Measurements from ENCODE around the gene TBCA.

Gene TBCA

DNA sequence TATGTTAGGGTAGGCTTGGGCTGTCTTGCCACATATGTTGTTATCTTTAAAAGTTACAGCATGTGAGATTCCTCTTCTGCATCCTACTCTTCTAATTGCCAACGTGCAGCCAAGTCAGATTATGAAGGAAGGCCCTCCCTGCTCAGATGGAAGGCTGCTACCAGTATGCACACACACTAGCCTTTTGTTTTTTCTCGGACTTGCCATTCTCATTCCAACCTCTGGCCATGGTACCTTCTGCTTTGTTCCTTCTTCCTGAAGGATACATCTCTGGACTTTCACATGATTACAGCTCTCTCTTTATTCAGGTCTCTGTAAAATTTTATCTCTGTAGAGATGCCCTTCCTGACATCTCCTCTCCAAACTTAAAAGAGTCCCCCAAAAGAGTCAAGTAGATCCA, 124.8 kb downstream of the TBCA start:
- peaks cover 61% of the 10 kb centered on the region for H3K27me3 Mint-ChIP-seq (ENCODE audit: low read depth)
- H3K36me3 Mint-ChIP-seq (ENCODE audit: low read depth): no peaks in the 10 kb centered on the region
- no peaks in the 10 kb centered on the region for H3K4me1 Mint-ChIP-seq (ENCODE audit: low read depth)
- H3K4me3 Mint-ChIP-seq: no peak overlapping the region
- no peak for DNase-seq (ENCODE audit: low spot score)
- H3K9me3 Mint-ChIP-seq: no peaks in the 10 kb centered on the region
- H3K27ac Mint-ChIP-seq: no peak overlapping the region

DNA sequence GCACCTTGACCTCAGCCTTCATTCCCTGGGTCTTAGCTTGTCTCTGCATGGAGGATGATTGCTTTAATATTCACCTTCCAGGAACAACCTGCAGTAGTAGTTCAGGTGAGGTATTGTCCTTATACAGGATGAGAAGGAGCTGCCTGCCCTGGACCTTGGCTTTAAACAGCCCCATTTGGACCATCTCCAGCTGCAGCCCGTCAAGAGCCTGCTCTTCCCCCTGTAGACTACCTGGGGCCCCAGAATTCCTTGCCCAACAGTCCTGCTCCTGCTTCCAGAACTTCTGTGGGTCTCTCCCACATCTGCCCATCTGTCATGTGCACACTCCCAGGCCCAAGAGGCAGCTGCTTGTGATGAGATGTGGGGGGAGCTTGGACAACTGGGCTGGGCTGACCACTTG, 125.5 kb downstream of the TBCA start:
- H3K4me1 Mint-ChIP-seq (ENCODE audit: low read depth): peaks cover 3% of the 10 kb centered on the region
- H3K27ac Mint-ChIP-seq: no peak overlapping the region
- H3K9me3 Mint-ChIP-seq: no peaks in the 10 kb centered on the region
- DNase-seq (ENCODE audit: low spot score): no peak
- no peaks in the 10 kb centered on the region for H3K36me3 Mint-ChIP-seq (ENCODE audit: low read depth)
- peaks cover 62% of the 10 kb centered on the region for H3K27me3 Mint-ChIP-seq (ENCODE audit: low read depth)
- H3K4me3 Mint-ChIP-seq: no peak overlapping the region

- H3K36me3 Mint-ChIP-seq (ENCODE audit: low read depth): peaks cover 1% of the 10 kb centered on the region
- H3K9me3 Mint-ChIP-seq: no peaks in the 10 kb centered on the region
- H3K4me3 Mint-ChIP-seq: no peak overlapping the region
- peaks cover 5% of the 10 kb centered on the region for H3K4me1 Mint-ChIP-seq (ENCODE audit: low read depth)
- peaks cover 64% of the 10 kb centered on the region for H3K27me3 Mint-ChIP-seq (ENCODE audit: low read depth)
- no peak for DNase-seq (ENCODE audit: low spot score)
- no peak overlapping the region for H3K27ac Mint-ChIP-seq
Observed at GRCh38 chr5:77649776-77650175, 126.4 kb downstream of the TBCA start.

DNA sequence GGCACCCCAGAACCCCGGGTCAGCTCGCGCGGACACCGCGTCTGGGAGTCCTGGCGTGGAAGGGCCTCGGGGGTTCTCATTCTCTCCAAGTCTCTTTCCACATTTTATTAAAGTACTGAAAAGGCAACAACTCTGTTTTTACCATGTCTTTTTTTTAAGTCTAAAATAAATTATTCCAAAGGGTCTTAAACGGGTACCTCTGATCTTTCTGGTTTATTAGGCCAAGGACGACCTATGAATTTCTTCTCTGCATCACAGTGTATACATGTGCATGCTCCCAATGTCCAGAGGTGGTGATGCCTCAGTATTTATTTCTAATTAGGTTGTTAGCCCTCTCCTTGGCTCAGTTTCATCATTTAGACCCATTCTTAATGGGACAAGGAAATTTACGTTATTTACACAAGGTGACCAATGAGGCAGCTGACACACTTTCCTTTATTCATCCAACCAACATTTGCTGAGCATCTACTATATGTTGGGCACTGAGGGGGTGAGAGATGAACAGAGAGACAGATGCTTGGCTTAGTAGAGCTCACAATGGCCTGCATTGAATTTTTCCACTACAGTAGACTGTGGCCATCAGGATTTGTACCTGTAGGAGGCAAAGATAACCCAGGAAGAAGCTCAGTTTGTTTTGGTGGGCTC, 130.0 kb downstream of the TBCA start:
- Mint-ChIP-seq H3K4me3 (peak overlapping the region; percentile 18), H3K27ac (no peak overlapping the region), H3K36me3 (ENCODE audit: low read depth) (peaks cover 1% of the 10 kb centered on the region), H3K27me3 (ENCODE audit: low read depth) (peaks cover 84% of the 10 kb centered on the region), H3K4me1 (ENCODE audit: low read depth) (peaks cover 10% of the 10 kb centered on the region), H3K9me3 (no peaks in the 10 kb centered on the region)
- no peak for DNase-seq (ENCODE audit: low spot score)

DNA sequence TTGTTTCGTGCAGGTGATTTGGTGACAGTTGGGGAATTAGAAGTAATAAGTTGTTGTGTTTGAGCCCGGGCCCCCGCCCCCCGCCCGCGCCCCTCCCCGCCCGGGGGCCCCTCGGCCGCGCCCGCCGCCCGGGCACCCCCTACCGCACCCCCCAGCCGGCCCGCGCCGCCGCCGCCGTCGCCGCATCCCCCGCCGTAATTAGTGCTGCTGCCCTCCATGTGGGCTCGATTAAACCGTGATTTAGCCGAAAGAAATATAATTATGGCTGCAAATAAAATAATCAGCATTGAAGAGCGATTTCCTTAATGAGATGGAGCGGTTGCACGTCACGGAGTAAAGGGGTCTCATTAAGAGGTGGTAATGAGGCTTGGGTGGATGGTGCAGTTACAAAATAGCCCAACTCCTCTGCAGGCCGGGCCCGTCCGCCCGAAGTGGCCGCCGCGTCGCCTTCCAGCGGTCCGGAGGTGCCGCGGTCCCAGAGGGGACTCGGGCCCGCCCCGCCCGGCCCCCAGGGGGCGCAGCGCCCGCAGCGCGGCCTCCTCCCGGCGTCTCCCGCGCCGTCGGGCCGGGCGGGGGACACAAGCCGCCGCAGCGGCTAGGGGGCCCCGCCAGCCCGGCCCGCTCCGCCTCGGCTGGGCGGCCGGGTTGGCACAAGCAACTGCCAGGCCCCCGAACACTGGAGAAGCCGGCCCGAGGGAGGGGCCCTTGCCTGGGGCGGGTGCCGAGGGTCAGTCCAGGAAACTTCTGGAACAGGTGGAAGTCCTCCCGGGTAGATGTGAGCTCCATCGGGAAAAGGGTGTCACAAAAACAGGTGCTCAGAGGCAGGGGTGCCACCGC, 130.8 kb downstream of the TBCA start:
- Mint-ChIP-seq H3K9me3 (no peaks in the 10 kb centered on the region), H3K27ac (no peak overlapping the region), H3K4me3 (peak overlapping the region; percentile 61), H3K4me1 (ENCODE audit: low read depth) (peaks cover 13% of the 10 kb centered on the region), H3K27me3 (ENCODE audit: low read depth) (peaks cover 90% of the 10 kb centered on the region), H3K36me3 (ENCODE audit: low read depth) (peaks cover 1% of the 10 kb centered on the region)
- DNase-seq (ENCODE audit: low spot score): peak; percentile 41

GRCh38 chr5:77644371-77645157, 131.6 kb downstream of the TBCA start:
- peak overlapping the region; percentile 24 for H3K27ac Mint-ChIP-seq
- H3K4me1 Mint-ChIP-seq (ENCODE audit: low read depth): peaks cover 13% of the 10 kb centered on the region
- peaks cover 1% of the 10 kb centered on the region for H3K36me3 Mint-ChIP-seq (ENCODE audit: low read depth)
- H3K9me3 Mint-ChIP-seq: no peaks in the 10 kb centered on the region
- H3K27me3 Mint-ChIP-seq (ENCODE audit: low read depth): peaks cover 91% of the 10 kb centered on the region
- DNase-seq (ENCODE audit: low spot score): no peak
- peak overlapping the region; percentile 61 for H3K4me3 Mint-ChIP-seq

DNA sequence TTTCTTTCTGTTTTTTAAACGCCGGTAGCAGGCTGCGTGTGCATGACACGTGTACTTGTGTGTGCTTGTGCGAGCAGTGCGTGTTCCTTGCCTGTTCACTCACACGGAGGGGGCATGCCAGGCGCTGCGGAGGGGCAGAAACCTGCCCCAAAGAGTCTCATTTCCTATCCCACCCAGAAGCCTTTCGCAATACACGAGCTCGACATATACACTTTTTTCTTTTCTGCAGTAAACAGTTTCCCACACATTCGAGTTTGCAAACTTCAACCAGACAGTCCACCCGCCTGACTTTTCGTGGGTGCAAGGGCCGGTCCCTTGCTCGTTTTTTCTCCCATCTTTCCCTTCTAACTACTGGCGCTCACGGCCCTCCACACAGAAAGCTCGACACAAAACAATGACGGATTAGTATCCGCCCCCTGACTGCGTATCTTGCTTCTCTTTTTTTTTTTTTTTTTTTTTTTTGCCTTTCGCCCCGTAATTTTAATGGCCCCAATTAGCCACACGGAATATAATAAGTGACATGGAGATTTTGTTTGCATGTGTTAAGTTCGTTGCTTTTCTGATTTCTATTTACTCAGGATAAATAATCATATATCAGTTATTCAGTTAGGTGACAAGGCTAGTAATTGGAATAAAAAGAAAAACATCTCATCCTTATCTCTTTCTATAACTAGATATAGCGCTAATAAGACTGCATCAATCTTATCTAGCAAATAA, 132.3 kb downstream of the TBCA start:
- no peaks in the 10 kb centered on the region for H3K9me3 Mint-ChIP-seq
- H3K4me3 Mint-ChIP-seq: peak overlapping the region; percentile 36
- no peak overlapping the region for H3K27ac Mint-ChIP-seq
- peaks cover 13% of the 10 kb centered on the region for H3K4me1 Mint-ChIP-seq (ENCODE audit: low read depth)
- DNase-seq (ENCODE audit: low spot score): no peak
- H3K27me3 Mint-ChIP-seq (ENCODE audit: low read depth): peaks cover 94% of the 10 kb centered on the region
- peaks cover 1% of the 10 kb centered on the region for H3K36me3 Mint-ChIP-seq (ENCODE audit: low read depth)

DNA sequence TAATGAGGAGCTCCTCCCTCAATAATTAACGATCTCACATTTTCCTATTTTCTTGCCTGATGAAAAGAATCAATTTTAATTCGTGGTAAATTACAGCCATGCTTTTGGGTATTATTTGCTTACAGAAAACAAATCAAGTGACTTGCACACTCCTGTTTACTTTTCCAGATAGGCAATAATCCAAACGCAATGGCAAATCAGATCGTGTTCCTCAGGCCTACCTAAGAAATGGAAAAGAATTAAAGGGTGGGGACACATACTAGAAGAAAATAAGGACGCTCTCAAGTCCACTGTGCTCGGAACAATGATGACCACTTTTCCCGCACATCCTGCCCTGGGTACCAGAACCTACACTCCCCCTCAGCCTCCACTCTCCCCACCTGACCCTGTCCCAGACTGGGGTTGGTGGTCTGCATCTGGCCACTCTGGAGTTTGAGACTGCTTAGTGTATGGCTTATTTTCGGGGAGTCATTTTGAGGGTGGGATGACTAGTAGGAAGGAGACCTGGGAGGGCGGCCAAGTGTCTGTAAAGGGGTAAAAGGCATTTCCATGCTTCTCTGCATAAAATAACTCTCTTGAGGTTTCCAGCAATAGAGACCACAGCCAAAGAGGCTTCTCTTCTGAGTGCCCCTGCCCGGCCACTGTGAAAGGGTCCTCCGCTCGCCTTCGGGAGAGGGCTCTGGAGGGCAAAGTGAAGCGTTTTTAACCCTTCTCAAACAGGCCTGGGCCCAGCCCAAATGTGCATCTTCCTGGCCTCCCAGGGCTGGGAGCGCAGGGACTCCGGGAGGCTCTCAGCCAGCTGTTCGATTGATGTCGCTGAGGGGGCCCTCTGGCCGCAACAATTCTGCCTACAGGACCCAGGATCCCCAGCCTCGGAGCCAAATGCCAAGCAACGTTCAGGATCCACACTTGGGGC, 133.1 kb downstream of the TBCA start:
- peaks cover 13% of the 10 kb centered on the region for H3K4me1 Mint-ChIP-seq (ENCODE audit: low read depth)
- H3K27me3 Mint-ChIP-seq (ENCODE audit: low read depth): peaks cover 92% of the 10 kb centered on the region
- H3K9me3 Mint-ChIP-seq: no peaks in the 10 kb centered on the region
- H3K36me3 Mint-ChIP-seq (ENCODE audit: low read depth): peaks cover 1% of the 10 kb centered on the region
- no peak overlapping the region for H3K27ac Mint-ChIP-seq
- H3K4me3 Mint-ChIP-seq: no peak overlapping the region
- DNase-seq (ENCODE audit: low spot score): no peak

DNA sequence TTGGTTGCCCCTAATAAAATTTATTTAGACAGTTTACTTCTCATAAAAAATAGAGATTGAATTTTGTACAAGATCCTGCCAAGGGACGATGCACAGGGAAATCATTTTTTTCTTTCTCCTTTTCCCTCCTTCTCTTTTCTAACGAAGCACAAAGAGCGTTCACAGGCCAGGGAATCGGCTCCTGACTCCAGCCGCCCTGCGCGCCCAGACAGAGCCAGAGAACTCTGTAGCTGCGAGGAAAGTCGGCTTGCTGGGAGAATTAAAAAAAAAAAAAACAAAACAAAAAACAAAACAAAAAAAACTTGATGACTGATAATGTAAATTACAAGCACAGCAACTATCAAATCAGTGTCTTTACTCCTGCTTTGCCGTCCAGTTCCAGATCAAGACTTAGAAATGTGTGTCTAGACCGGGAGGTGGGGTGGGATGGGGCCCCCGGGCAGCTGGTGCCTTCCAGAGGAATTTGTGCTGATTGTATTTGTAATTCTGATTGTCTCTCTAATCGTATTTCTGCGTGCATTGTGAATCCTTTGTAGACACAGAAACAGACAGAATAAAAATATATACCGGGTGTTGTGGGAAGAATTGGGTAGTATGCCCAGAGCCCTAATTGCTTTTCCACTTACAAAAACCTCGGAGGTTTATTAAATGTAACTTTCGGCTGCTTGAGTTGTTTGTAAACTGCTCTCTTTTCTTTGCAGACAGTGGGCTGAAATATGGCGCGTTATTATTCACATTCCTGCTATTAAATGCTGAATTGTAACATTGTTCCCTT, 134.0 kb downstream of the TBCA start:
- Mint-ChIP-seq H3K4me3 (no peak overlapping the region), H3K4me1 (ENCODE audit: low read depth) (peaks cover 20% of the 10 kb centered on the region), H3K27ac (no peak overlapping the region), H3K27me3 (ENCODE audit: low read depth) (peaks cover 92% of the 10 kb centered on the region), H3K9me3 (peaks cover 6% of the 10 kb centered on the region), H3K36me3 (ENCODE audit: low read depth) (peaks cover 6% of the 10 kb centered on the region)
- no peak for DNase-seq (ENCODE audit: low spot score)

DNA sequence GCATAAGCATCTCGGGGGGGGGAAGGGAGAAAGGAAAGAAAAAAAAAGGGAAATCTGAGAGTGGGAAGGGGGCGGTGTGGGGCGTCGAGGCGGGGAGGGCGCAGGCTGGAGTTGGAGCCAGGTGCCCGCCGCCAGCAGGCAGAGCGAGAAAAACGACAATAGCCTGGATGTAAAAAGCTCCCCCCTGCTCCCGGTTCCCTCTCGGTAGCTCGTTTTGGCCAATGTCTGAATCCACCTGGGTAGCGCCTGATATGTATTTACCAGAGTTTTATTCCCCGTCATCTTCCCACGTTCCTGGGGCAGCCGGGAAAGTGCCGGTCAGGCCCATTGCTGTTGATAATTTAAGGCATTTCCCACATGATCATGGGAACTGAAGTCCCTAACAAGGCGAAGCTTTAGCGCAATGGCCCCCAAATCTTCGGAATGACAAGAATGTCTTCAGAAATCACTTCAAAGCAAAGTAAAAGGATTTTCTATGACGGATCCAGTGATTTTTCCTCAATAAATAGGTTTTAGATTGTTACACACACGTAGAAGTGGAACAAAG, 134.7 kb downstream of the TBCA start:
- H3K4me3 Mint-ChIP-seq: peak overlapping the region; percentile 9

More for the DNA sequence above, 134.7 kb downstream of the TBCA start:
- no peak for DNase-seq (ENCODE audit: low spot score)
- H3K9me3 Mint-ChIP-seq: peaks cover 6% of the 10 kb centered on the region
- peaks cover 20% of the 10 kb centered on the region for H3K4me1 Mint-ChIP-seq (ENCODE audit: low read depth)
- peak overlapping the region; percentile 10 for H3K27ac Mint-ChIP-seq
- peaks cover 90% of the 10 kb centered on the region for H3K27me3 Mint-ChIP-seq (ENCODE audit: low read depth)
- peaks cover 6% of the 10 kb centered on the region for H3K36me3 Mint-ChIP-seq (ENCODE audit: low read depth)

Data from T-helper 2 cell treated with Interferon-gamma antibody and Interleukin-4, amounts not matched to agents 5 μg/mL and 100 μg/mL, for 36 hours (primary cell).